Astrocyte (in vitro differentiated cells and primary cell): ENCODE measurements around the gene SSBP2.

Source experiments
- EZH2 ChIP-seq: IDR thresholded peaks from 2 replicates; pipeline ENCODE4 v1.6.1; 2012; ENCODE audit warnings: mild to moderate bottlenecking, low read length, inconsistent platforms; ENCODE audit not compliant: insufficient read depth
- TF ChIP-seq, protein P1 (sequence below): IDR thresholded peaks from 2 replicates; pipeline ENCODE4 v1.5.1; 2011; ENCODE audit warnings: low read depth, mild to moderate bottlenecking, inconsistent platforms, low read length, moderate library complexity; ENCODE audit not compliant: insufficient read depth

GRCh38 chr5:81783401-81783800 is 32.5 kb upstream of the SSBP2 start:
- TF ChIP-seq, protein P1, sequence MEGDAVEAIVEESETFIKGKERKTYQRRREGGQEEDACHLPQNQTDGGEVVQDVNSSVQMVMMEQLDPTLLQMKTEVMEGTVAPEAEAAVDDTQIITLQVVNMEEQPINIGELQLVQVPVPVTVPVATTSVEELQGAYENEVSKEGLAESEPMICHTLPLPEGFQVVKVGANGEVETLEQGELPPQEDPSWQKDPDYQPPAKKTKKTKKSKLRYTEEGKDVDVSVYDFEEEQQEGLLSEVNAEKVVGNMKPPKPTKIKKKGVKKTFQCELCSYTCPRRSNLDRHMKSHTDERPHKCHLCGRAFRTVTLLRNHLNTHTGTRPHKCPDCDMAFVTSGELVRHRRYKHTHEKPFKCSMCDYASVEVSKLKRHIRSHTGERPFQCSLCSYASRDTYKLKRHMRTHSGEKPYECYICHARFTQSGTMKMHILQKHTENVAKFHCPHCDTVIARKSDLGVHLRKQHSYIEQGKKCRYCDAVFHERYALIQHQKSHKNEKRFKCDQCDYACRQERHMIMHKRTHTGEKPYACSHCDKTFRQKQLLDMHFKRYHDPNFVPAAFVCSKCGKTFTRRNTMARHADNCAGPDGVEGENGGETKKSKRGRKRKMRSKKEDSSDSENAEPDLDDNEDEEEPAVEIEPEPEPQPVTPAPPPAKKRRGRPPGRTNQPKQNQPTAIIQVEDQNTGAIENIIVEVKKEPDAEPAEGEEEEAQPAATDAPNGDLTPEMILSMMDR: no peak
- no peak for TF ChIP-seq EZH2
